Liver (tissue), 9 donors: Measurements from ENCODE around the gene UBE2D3. TPM values are rescaled to one million over a fixed set of nuclear protein-coding genes. Genes with fewer than 3 reads are reported as not detected.

Source experiments
- DNase-seq: peaks from one replicate; pipeline ENCODE4 v3.0.0-alpha.2; 2017; ENCODE audit warnings: low spot score
- H3K27ac ChIP-seq, 2 donors: one replicate each; pipeline ENCODE4 v1.7.0; 2013; ENCODE audit warnings: inconsistent platforms in 2 of 2, low read length in 2 of 2, control low read depth in 1 of 2, low read depth in 1 of 2, mild to moderate bottlenecking in 1 of 2
- H3K27me3 ChIP-seq, 4 donors: one replicate each; pipeline versions ENCODE4 v1.6.1 to v1.7.0; 2013; ENCODE audit warnings: low read length in 3 of 4, inconsistent platforms in 1 of 4, mild to moderate bottlenecking in 1 of 4, moderate library complexity in 1 of 4; ENCODE audit not compliant: control insufficient read depth in 4 of 4, insufficient read depth in 4 of 4
- H3K36me3 ChIP-seq, 4 donors: one replicate each; pipeline versions ENCODE4 v1.6.1 to v1.7.0; 2013; ENCODE audit warnings: low read length in 3 of 4, mild to moderate bottlenecking in 3 of 4, low read depth in 1 of 4, moderate library complexity in 1 of 4; ENCODE audit not compliant: control insufficient read depth in 4 of 4, insufficient read depth in 3 of 4
- H3K4me1 ChIP-seq, 4 donors: one replicate each; pipeline versions ENCODE4 v1.6.1 to v1.7.0; 2013; ENCODE audit warnings: low read length in 3 of 4, mild to moderate bottlenecking in 3 of 4, moderate library complexity in 1 of 4; ENCODE audit not compliant: control insufficient read depth in 4 of 4, insufficient read depth in 4 of 4
- H3K4me3 ChIP-seq, 3 donors: one replicate each; pipeline versions ENCODE4 v1.6.1 to v1.7.0; 2013; ENCODE audit warnings: low read length in 3 of 3, control low read depth in 1 of 3, low read depth in 1 of 3, mild to moderate bottlenecking in 1 of 3
- H3K9ac ChIP-seq, 2 donors: one replicate each; pipeline ENCODE4 v1.7.0; 2013; ENCODE audit warnings: low read length in 2 of 2, mild to moderate bottlenecking in 2 of 2, moderate library complexity in 2 of 2, control low read depth in 1 of 2, low read depth in 1 of 2
- H3K9me3 ChIP-seq, 4 donors: one replicate each; pipeline versions ENCODE4 v1.6.1 to v1.7.0; 2013; ENCODE audit warnings: low read length in 3 of 4; ENCODE audit not compliant: control insufficient read depth in 4 of 4
- EGR1 ChIP-seq, 2 donors: IDR thresholded peaks; 2 replicates each; pipeline ENCODE4 v1.6.1; 2016 to 2018; ENCODE audit warnings: antibody characterized with exemption in 2 of 2, low read depth in 2 of 2
- FOXA1 ChIP-seq: IDR thresholded peaks from 2 replicates; pipeline ENCODE4 v1.6.1; 2016; ENCODE audit warnings: antibody characterized with exemption
- FOXA2 ChIP-seq: IDR thresholded peaks from 2 replicates; pipeline ENCODE4 v1.6.1; 2016; ENCODE audit warnings: antibody characterized with exemption
- GABPA ChIP-seq, 2 donors: IDR thresholded peaks in 1 of 2; conservative IDR thresholded peaks in 1 of 2; 2 replicates each; pipeline ENCODE4 v1.6.1; 2016; ENCODE audit warnings: antibody characterized with exemption in 2 of 2, mild to moderate bottlenecking in 1 of 2, moderate library complexity in 1 of 2
- HNF4A ChIP-seq, 2 donors: conservative IDR thresholded peaks; 2 replicates each; pipeline ENCODE4 v1.6.1; 2016; ENCODE audit warnings: antibody characterized with exemption in 2 of 2, mild to moderate bottlenecking in 2 of 2
- HNF4G ChIP-seq: IDR thresholded peaks from 2 replicates; pipeline ENCODE4 v1.6.1; 2016; ENCODE audit warnings: antibody characterized with exemption
- JUND ChIP-seq, 2 donors: IDR thresholded peaks; 2 replicates each; pipeline ENCODE4 v1.6.1; 2016; ENCODE audit warnings: antibody characterized with exemption in 2 of 2
- NR2F2 ChIP-seq: IDR thresholded peaks from 2 replicates; pipeline ENCODE4 v1.6.1; 2016; ENCODE audit warnings: antibody characterized with exemption
- RAD21 ChIP-seq, 2 donors: IDR thresholded peaks; 2 replicates each; pipeline ENCODE4 v1.6.1; 2016; ENCODE audit warnings: antibody characterized with exemption in 2 of 2, mild to moderate bottlenecking in 2 of 2
- RXRA ChIP-seq, 2 donors: IDR thresholded peaks; 2 replicates each; pipeline ENCODE4 v1.6.1; 2017 to 2018; ENCODE audit warnings: antibody characterized with exemption in 2 of 2, mild to moderate bottlenecking in 1 of 2
- SP1 ChIP-seq: IDR thresholded peaks from 2 replicates; pipeline ENCODE4 v1.6.1; 2018; ENCODE audit warnings: antibody characterized with exemption, mild to moderate bottlenecking
- TAF1 ChIP-seq: conservative IDR thresholded peaks from 2 replicates; pipeline ENCODE4 v1.6.1; 2016; ENCODE audit warnings: antibody characterized with exemption, mild to moderate bottlenecking
- YY1 ChIP-seq: IDR thresholded peaks from 2 replicates; pipeline ENCODE4 v1.6.1; 2016; ENCODE audit warnings: antibody characterized with exemption, mild to moderate bottlenecking
- WGBS: extraction: QIAGEN DNeasy Blood & Tissue Kit; methylation state at CpG from one replicate; pipeline ENCODE4 v1.1.7; 2013; 5-methylcytosine and 5-hydroxymethylcytosine counted together
- polyA plus RNA-seq, 2 donors: library from polyadenylated mRNA; stranded (reverse) in 1 of 2; unstranded in 1 of 2; fragments of 200-250 nt in 1 of 2; fragments of >200 nt in 1 of 2; fragmentation: Nextera tagmentation in 1 of 2; extraction: Ambion mirVana in 1 of 2; gene quantifications; one replicate each; pipeline versions ENCODE4 v1.2.1 to v1.2.3, GENCODE V29; 2013 to 2015
- total RNA-seq, 2 donors: library from RNA; depleted of rRNA; stranded (reverse); fragments of >200 nt; gene quantifications; one replicate each; pipeline ENCODE4 v1.2.3, GENCODE V29; 2014
- TF ChIP-seq, protein P1 (sequence below): fragments of 150-350 bp; IDR thresholded peaks from 2 replicates; pipeline ENCODE4 v1.5.1; 2017; ENCODE audit warnings: improper control_type of control experiment, low read depth, low read length; ENCODE audit not compliant: missing input control
- TF ChIP-seq, protein P2 (sequence below): IDR thresholded peaks from 2 replicates; pipeline ENCODE4 v1.6.1; 2016; ENCODE audit warnings: antibody characterized with exemption, mild to moderate bottlenecking
- TF ChIP-seq, protein P3 (sequence below): IDR thresholded peaks from 2 replicates; pipeline ENCODE4 v1.6.1; 2016; ENCODE audit warnings: antibody characterized with exemption
- TF ChIP-seq, protein P4 (sequence below): IDR thresholded peaks from 2 replicates; pipeline ENCODE4 v1.6.1; 2016; ENCODE audit warnings: antibody characterized with exemption
- TF ChIP-seq, protein P5 (sequence below): IDR thresholded peaks from 2 replicates; pipeline ENCODE4 v1.6.1; 2016; ENCODE audit warnings: antibody characterized with exemption
- donor health status: healthy.
- donor health status: healthy.
- donor health status: healthy.
- donor health status: healthy.
- donor health status: healthy.

The UBE2D3 gene
- total and polyA plus RNA-seq, 4 donors: 133 to 231 (median 150) TPM

DNA sequence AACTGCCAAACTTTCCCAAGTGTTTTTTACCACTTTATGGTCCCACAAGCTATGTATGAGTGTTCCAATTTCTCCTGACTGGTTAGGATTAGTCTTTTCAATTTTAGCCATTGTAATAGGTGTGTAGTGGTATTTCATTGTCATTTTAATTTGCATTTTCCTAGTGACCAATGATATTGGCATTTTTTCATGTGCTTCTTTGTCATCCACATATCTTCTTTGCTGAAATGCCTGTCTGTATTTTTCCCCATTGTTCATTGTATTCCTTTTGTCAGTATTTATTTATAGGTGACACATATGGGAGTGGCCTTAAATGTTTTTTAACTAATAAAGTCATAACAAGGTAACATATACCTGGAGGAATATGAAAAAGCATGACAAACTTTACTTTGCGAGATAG is 9.2 kb upstream of the UBE2D3 start:
- Histone ChIP-seq H3K36me3 (no peaks in the 10 kb centered on the region), H3K9ac (no peak overlapping the region), H3K27me3 (no peaks in the 10 kb centered on the region), H3K9me3 (no peaks in the 10 kb centered on the region), H3K27ac (no peak overlapping the region), H3K4me3 (no peak overlapping the region), H3K4me1 (peaks cover 0 to 1% (median 0%) of the 10 kb centered on the region in 4 donors)
- TF ChIP-seq EGR1 (IDR thresholded peaks at IDR 0.05; ENCODE audit: low read depth in 2 of 2) (no peak), JUND (IDR thresholded peaks at IDR 0.05) (no peak), FOXA2 (no peak), NR2F2 (no peak), GABPA (IDR thresholded peaks at IDR 0.05 in 1 of 2, conservative IDR thresholded peaks at IDR 0.05 in 1 of 2) (no peak), SP1 (no peak), TAF1 (no peak), FOXA1 (no peak), YY1 (no peak), HNF4G (no peak), HNF4A (conservative IDR thresholded peaks at IDR 0.05) (no peak), RXRA (IDR thresholded peaks at IDR 0.05) (no peak), RAD21 (IDR thresholded peaks at IDR 0.05) (no peak)
- TF ChIP-seq, protein P1, sequence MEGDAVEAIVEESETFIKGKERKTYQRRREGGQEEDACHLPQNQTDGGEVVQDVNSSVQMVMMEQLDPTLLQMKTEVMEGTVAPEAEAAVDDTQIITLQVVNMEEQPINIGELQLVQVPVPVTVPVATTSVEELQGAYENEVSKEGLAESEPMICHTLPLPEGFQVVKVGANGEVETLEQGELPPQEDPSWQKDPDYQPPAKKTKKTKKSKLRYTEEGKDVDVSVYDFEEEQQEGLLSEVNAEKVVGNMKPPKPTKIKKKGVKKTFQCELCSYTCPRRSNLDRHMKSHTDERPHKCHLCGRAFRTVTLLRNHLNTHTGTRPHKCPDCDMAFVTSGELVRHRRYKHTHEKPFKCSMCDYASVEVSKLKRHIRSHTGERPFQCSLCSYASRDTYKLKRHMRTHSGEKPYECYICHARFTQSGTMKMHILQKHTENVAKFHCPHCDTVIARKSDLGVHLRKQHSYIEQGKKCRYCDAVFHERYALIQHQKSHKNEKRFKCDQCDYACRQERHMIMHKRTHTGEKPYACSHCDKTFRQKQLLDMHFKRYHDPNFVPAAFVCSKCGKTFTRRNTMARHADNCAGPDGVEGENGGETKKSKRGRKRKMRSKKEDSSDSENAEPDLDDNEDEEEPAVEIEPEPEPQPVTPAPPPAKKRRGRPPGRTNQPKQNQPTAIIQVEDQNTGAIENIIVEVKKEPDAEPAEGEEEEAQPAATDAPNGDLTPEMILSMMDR: no peak
- TF ChIP-seq, protein P2, sequence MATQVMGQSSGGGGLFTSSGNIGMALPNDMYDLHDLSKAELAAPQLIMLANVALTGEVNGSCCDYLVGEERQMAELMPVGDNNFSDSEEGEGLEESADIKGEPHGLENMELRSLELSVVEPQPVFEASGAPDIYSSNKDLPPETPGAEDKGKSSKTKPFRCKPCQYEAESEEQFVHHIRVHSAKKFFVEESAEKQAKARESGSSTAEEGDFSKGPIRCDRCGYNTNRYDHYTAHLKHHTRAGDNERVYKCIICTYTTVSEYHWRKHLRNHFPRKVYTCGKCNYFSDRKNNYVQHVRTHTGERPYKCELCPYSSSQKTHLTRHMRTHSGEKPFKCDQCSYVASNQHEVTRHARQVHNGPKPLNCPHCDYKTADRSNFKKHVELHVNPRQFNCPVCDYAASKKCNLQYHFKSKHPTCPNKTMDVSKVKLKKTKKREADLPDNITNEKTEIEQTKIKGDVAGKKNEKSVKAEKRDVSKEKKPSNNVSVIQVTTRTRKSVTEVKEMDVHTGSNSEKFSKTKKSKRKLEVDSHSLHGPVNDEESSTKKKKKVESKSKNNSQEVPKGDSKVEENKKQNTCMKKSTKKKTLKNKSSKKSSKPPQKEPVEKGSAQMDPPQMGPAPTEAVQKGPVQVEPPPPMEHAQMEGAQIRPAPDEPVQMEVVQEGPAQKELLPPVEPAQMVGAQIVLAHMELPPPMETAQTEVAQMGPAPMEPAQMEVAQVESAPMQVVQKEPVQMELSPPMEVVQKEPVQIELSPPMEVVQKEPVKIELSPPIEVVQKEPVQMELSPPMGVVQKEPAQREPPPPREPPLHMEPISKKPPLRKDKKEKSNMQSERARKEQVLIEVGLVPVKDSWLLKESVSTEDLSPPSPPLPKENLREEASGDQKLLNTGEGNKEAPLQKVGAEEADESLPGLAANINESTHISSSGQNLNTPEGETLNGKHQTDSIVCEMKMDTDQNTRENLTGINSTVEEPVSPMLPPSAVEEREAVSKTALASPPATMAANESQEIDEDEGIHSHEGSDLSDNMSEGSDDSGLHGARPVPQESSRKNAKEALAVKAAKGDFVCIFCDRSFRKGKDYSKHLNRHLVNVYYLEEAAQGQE: no peak
- TF ChIP-seq, protein P3, sequence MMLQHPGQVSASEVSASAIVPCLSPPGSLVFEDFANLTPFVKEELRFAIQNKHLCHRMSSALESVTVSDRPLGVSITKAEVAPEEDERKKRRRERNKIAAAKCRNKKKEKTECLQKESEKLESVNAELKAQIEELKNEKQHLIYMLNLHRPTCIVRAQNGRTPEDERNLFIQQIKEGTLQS: no peak
- TF ChIP-seq, protein P4, sequence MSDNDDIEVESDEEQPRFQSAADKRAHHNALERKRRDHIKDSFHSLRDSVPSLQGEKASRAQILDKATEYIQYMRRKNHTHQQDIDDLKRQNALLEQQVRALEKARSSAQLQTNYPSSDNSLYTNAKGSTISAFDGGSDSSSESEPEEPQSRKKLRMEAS: no peak
- TF ChIP-seq, protein P5, sequence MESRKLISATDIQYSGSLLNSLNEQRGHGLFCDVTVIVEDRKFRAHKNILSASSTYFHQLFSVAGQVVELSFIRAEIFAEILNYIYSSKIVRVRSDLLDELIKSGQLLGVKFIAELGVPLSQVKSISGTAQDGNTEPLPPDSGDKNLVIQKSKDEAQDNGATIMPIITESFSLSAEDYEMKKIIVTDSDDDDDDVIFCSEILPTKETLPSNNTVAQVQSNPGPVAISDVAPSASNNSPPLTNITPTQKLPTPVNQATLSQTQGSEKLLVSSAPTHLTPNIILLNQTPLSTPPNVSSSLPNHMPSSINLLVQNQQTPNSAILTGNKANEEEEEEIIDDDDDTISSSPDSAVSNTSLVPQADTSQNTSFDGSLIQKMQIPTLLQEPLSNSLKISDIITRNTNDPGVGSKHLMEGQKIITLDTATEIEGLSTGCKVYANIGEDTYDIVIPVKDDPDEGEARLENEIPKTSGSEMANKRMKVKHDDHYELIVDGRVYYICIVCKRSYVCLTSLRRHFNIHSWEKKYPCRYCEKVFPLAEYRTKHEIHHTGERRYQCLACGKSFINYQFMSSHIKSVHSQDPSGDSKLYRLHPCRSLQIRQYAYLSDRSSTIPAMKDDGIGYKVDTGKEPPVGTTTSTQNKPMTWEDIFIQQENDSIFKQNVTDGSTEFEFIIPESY: no peak
- no peak for DNase-seq
- 99% methylated on average over 1 of the region's 1 CpG for WGBS
